Renal cortical epithelial cell (primary cell): ENCODE measurements around the gene GRM4. TPM values are rescaled to one million over a fixed set of nuclear protein-coding genes. Genes with fewer than 3 reads are reported as not detected.

ENCODE experiments used
- DNase-seq: peaks from one replicate; pipeline ENCODE4 v3.0.0-alpha.2; 2011; ENCODE audit warnings: low read depth
- total RNA-seq: library from RNA; depleted of rRNA; stranded (reverse); fragments of >200 nt; gene quantifications from 2 replicates; pipeline ENCODE4 v1.2.3, GENCODE V29; 2014

Gene GRM4
- total RNA-seq, 1 donor from 2014 or later = 0.05 TPM

- DNase-seq = no peak
These were observed 39.0 kb downstream of the GRM4 start for GRCh38 chr6:34106900-34107299.

GRCh38 chr6:34106421-34106820 lies 39.5 kb downstream of the GRM4 start:
- DNase-seq = no peak

- no peak for DNase-seq
These were observed 41.3 kb downstream of the GRM4 start for GRCh38 chr6:34104628-34105027.

GRCh38 chr6:34104186-34104585 lies 41.7 kb downstream of the GRM4 start:
- DNase-seq = no peak

- no peak for DNase-seq
These were observed 42.6 kb downstream of the GRM4 start for GRCh38 chr6:34103321-34103720.

- no peak for DNase-seq
These were observed 43.2 kb downstream of the GRM4 start for GRCh38 chr6:34102696-34103095.

GRCh38 chr6:34102099-34102656 lies 43.7 kb downstream of the GRM4 start:
- DNase-seq = no peak

- no peak for DNase-seq
These were observed 45.1 kb downstream of the GRM4 start for GRCh38 chr6:34100788-34101187.

- DNase-seq = no peak
These were observed 46.0 kb downstream of the GRM4 start for GRCh38 chr6:34099878-34100277.

GRCh38 chr6:34098045-34098936 lies 47.6 kb downstream of the GRM4 start:
- DNase-seq = no peak

GRCh38 chr6:34096814-34097213 lies 49.1 kb downstream of the GRM4 start:
- no peak for DNase-seq

- DNase-seq = no peak
These were observed 49.7 kb downstream of the GRM4 start for GRCh38 chr6:34096193-34096592.

GRCh38 chr6:34095741-34096140 lies 50.1 kb downstream of the GRM4 start:
- no peak for DNase-seq

- DNase-seq = no peak
These were observed 50.8 kb downstream of the GRM4 start for GRCh38 chr6:34095136-34095505.

- no peak for DNase-seq
These were observed 51.3 kb downstream of the GRM4 start for GRCh38 chr6:34094474-34095135.

GRCh38 chr6:34093854-34094430 lies 51.9 kb downstream of the GRM4 start:
- DNase-seq = no peak

GRCh38 chr6:34093206-34093605 lies 52.7 kb downstream of the GRM4 start:
- no peak for DNase-seq

GRCh38 chr6:34092631-34093030 lies 53.3 kb downstream of the GRM4 start:
- DNase-seq = no peak

GRCh38 chr6:34090935-34091334 lies 55.0 kb downstream of the GRM4 start:
- no peak for DNase-seq

- DNase-seq = no peak
These were observed 55.4 kb downstream of the GRM4 start for GRCh38 chr6:34090529-34090928.

GRCh38 chr6:34086558-34086957 lies 59.3 kb downstream of the GRM4 start:
- no peak for DNase-seq

GRCh38 chr6:34085453-34086170 lies 60.3 kb downstream of the GRM4 start:
- DNase-seq = no peak
